Loucy (cell line): Measurements from ENCODE around the gene SRC.
"Not testable (repeated sequence)": the region's sequence is repeated elsewhere in the genome, so short reads cannot be mapped to it uniquely, and the experiment has no call there.

Experiments
- H2AFZ ChIP-seq: fragments of 200-600 bp; sonication (generic); 2 replicates; pipeline ENCODE4 v1.6.0; 2016; ENCODE audit warnings: antibody characterized with exemption, mild to moderate bottlenecking, low read length, moderate library complexity
- H3F3A ChIP-seq: fragments of 200-600 bp; 2 replicates; pipeline ENCODE4 v1.6.0; 2016; ENCODE audit warnings: antibody characterized with exemption, low read depth, mild to moderate bottlenecking
- H3K27me3 ChIP-seq: fragments of 200-600 bp; sonication (generic); 2 replicates; pipeline ENCODE4 v1.6.1; 2014; ENCODE audit warnings: low read length, mild to moderate bottlenecking; ENCODE audit not compliant: insufficient read depth, poor library complexity, severe bottlenecking
- H3K36me3 ChIP-seq: fragments of 200-600 bp; sonication (generic); 2 replicates; pipeline ENCODE4 v1.6.1; 2016; ENCODE audit warnings: low read length; ENCODE audit not compliant: insufficient read depth
- H3K4me1 ChIP-seq: fragments of 200-600 bp; sonication (generic); 2 replicates; pipeline ENCODE4 v1.5.1; 2014; ENCODE audit warnings: low read length, mild to moderate bottlenecking; ENCODE audit not compliant: insufficient read depth, poor library complexity, severe bottlenecking
- H3K4me2 ChIP-seq: fragments of 200-600 bp; sonication (generic); 2 replicates; pipeline ENCODE4 v1.6.0; 2014; ENCODE audit warnings: antibody characterized with exemption, low read length, low read depth, mild to moderate bottlenecking; ENCODE audit not compliant: poor library complexity, severe bottlenecking
- H3K4me3 ChIP-seq: fragments of 200-600 bp; sonication (generic); 2 replicates; pipeline ENCODE4 v1.5.1; 2014; ENCODE audit warnings: low read length, mild to moderate bottlenecking, mixed read lengths; ENCODE audit not compliant: poor library complexity, severe bottlenecking
- H3K79me2 ChIP-seq: fragments of 200-600 bp; sonication (generic); 2 replicates; pipeline ENCODE4 v1.6.1; 2014; ENCODE audit warnings: low read length; ENCODE audit not compliant: insufficient read depth
- H3K9ac ChIP-seq: fragments of 200-600 bp; sonication (generic); 2 replicates; pipeline ENCODE4 v1.6.0; 2014; ENCODE audit warnings: mild to moderate bottlenecking, low read depth, low read length, moderate library complexity; ENCODE audit not compliant: poor library complexity, severe bottlenecking
- H3K9me2 ChIP-seq: fragments of 200-600 bp; sonication (generic); replicated peaks from 2 replicates; pipeline ENCODE4 v1.6.1; 2016; ENCODE audit warnings: low read depth, low read length, mixed read lengths
- H3K9me3 ChIP-seq: fragments of 200-600 bp; sonication (generic); 2 replicates; pipeline ENCODE4 v1.6.1; 2014; ENCODE audit warnings: mild to moderate bottlenecking, antibody characterized with exemption, low read length, low read depth; ENCODE audit not compliant: insufficient read depth
- H4K20me1 ChIP-seq: fragments of 200-600 bp; sonication (generic); 2 replicates; pipeline ENCODE4 v1.6.0; 2014; ENCODE audit warnings: antibody characterized with exemption, low read length, mild to moderate bottlenecking; ENCODE audit not compliant: insufficient read depth, poor library complexity, severe bottlenecking
- CTCF ChIP-seq: fragments of 200-600 bp; sonication (generic); conservative IDR thresholded peaks from 2 replicates; pipeline ENCODE4 v1.5.1; 2014; ENCODE audit warnings: mild to moderate bottlenecking, antibody characterized with exemption, low read length
- EZH2phosphoT487 ChIP-seq: fragments of 200-600 bp; IDR thresholded peaks from 2 replicates; pipeline ENCODE4 v1.6.1; 2018; ENCODE audit warnings: antibody characterized with exemption, mild to moderate bottlenecking, moderate library complexity, borderline replicate concordance

Gene SRC

DNA sequence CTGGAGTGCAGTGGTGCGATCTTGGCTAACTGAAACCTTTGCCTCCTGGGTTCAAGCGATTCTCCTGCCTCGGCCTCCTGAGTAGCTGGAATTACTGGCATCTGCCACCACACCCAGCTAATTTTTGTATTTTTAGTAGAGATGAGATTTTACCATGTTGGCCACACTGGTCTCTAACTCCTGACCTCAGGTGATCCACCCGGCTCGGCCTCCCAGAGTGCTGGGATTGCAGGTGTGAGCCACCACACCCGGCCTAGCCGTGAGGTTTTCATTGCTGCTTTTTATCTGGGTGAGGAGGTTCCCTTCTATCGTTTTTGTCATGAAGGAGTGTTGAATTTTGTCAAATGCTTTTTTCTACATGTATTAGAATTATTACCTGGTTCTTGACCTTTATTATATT is 23.9 kb downstream of the SRC start:
- H3K9me2 ChIP-seq, result no peaks in the 10 kb centered on the region
- H3K9me3 ChIP-seq, result no peaks in the 10 kb centered on the region
- H3K9ac ChIP-seq, result no peak overlapping the region
- H3K4me1 ChIP-seq, result no peaks in the 10 kb centered on the region
- no peaks in the 10 kb centered on the region for H3K79me2 ChIP-seq
- TF ChIP-seq EZH2phosphoT487 (no peak), CTCF (no peak)
- H4K20me1 ChIP-seq, result no peaks in the 10 kb centered on the region
- H3K4me3 ChIP-seq, result no peak overlapping the region
- no peaks in the 10 kb centered on the region for H3K27me3 ChIP-seq
- H3K4me2 ChIP-seq, result no peak overlapping the region
- no peaks in the 10 kb centered on the region for H3K36me3 ChIP-seq
- no peaks in the 10 kb centered on the region for H3F3A ChIP-seq
- no peak overlapping the region for H2AFZ ChIP-seq

- not testable (repeated sequence) for H3K9me3 ChIP-seq, H4K20me1 ChIP-seq, H3K9ac ChIP-seq, H3F3A ChIP-seq, H3K4me2 ChIP-seq, H3K36me3 ChIP-seq, H3K4me3 ChIP-seq, H3K9me2 ChIP-seq, H3K27me3 ChIP-seq, H2AFZ ChIP-seq, H3K79me2 ChIP-seq, H3K4me1 ChIP-seq
These were observed 25.9 kb downstream of the SRC start for GRCh38 chr20:37371845-37372244.

- H3F3A ChIP-seq, result no peaks in the 10 kb centered on the region
- H3K79me2 ChIP-seq, result no peaks in the 10 kb centered on the region
- H3K4me2 ChIP-seq, result no peak overlapping the region
- no peak overlapping the region for H3K4me3 ChIP-seq
- no peaks in the 10 kb centered on the region for H3K9me3 ChIP-seq
- H3K27me3 ChIP-seq, result no peaks in the 10 kb centered on the region
- no peak for TF ChIP-seq CTCF
- no peak for TF ChIP-seq EZH2phosphoT487
- no peak overlapping the region for H2AFZ ChIP-seq
- H3K4me1 ChIP-seq, result no peaks in the 10 kb centered on the region
- H3K36me3 ChIP-seq, result no peaks in the 10 kb centered on the region
- H3K9me2 ChIP-seq, result no peaks in the 10 kb centered on the region
- H4K20me1 ChIP-seq, result no peaks in the 10 kb centered on the region
- H3K9ac ChIP-seq, result no peak overlapping the region
These were observed 26.5 kb downstream of the SRC start for GRCh38 chr20:37372441-37372840.

DNA sequence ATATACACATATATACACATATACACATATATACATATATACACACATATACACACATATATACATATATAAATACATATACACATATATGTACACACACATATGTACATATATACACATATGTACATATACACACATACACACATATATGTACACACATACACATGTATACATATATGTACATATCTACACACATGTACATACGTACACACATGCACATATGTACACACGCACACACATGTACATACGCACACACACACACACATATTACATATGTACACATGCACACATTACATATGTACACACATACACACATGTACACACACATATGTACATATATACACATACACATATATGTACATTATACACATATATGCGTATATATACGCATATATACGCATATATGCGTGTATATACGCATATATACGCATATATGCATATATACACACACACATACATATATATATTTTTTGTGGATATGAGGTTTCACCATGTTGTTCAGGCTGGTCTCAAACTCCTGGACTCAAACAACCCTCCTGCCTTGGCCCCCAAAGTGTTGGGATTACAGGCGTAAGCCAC is 27.2 kb downstream of the SRC start:
- no peak overlapping the region for H3K4me2 ChIP-seq
- H2AFZ ChIP-seq, result no peak overlapping the region
- no peak for TF ChIP-seq EZH2phosphoT487
- no peak for TF ChIP-seq CTCF
- H3K9me2 ChIP-seq, result no peaks in the 10 kb centered on the region
- no peaks in the 10 kb centered on the region for H3K79me2 ChIP-seq
- H3K4me3 ChIP-seq, result no peak overlapping the region
- no peaks in the 10 kb centered on the region for H3K4me1 ChIP-seq
- H3K36me3 ChIP-seq, result no peaks in the 10 kb centered on the region
- H3F3A ChIP-seq, result no peaks in the 10 kb centered on the region
- no peaks in the 10 kb centered on the region for H3K27me3 ChIP-seq
- no peaks in the 10 kb centered on the region for H3K9me3 ChIP-seq
- H4K20me1 ChIP-seq, result no peaks in the 10 kb centered on the region
- no peak overlapping the region for H3K9ac ChIP-seq
